Measurements from ENCODE around the gene REELD1.

Gene REELD1

GRCh38 chr4:146271466-146271865, 57.1 kb downstream of the REELD1 start:
- no peak for DNase-seq

GRCh38 chr4:146273204-146273901, 59.0 kb downstream of the REELD1 start:
- DNase-seq = no peak

- DNase-seq = no peak
Measured at GRCh38 chr4:146274774-146275173, 60.4 kb downstream of the REELD1 start.

- no peak for DNase-seq
Measured at GRCh38 chr4:146275370-146275769, 61.0 kb downstream of the REELD1 start.

- DNase-seq = no peak
Measured at GRCh38 chr4:146278986-146279385, 64.6 kb downstream of the REELD1 start.

All from NCI-H2029 (cell line).